ENCODE measurements around the gene COL13A1.

The COL13A1 gene

GRCh38 chr10:69949770-69950169 is 148.1 kb downstream of the COL13A1 start:
- TF ChIP-seq SPI1 (IDR thresholded peaks at IDR 0.05; ENCODE audit: low read depth, low read length), result no peak
- TF ChIP-seq TAF1 (IDR thresholded peaks at IDR 0.05; ENCODE audit: low read depth, low read length), result no peak
- TF ChIP-seq POLR2AphosphoS5 (IDR thresholded peaks at IDR 0.05; ENCODE audit: low read depth, low read length), result no peak
- TF ChIP-seq PAX5 (IDR thresholded peaks at IDR 0.05; ENCODE audit: insufficient read depth, low read length, severe bottlenecking), result no peak
- no peak for TF ChIP-seq POLR2A (IDR thresholded peaks at IDR 0.05; ENCODE audit: low read depth, low read length)
- TF ChIP-seq POU2F2 (IDR thresholded peaks at IDR 0.05; ENCODE audit: low read depth, low read length), result no peak
- FAIRE-seq (no peak), DNase-seq (ENCODE audit: insufficient read length, low spot score) (no peak)

DNA sequence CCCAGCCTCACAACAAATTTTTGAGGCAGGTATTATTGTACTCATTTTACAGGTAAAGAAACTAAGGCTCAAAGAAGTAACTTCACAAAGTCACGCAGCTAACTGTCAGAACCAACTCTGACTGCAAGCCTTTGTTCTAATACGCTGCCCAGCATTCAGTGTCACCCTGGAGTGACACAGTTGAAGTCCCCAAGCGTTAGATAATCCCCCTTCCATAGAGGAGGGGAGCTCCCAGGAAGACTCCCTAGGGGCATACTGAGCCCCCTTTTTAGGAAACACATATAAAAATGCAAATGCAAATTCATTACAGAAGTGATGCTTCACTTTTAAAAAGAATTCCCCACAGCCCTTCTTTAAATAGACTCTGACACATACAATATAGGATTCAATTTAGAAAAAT is 150.0 kb downstream of the COL13A1 start:
- DNase-seq (ENCODE audit: insufficient read length, low spot score) (no peak), FAIRE-seq (no peak)
- TF ChIP-seq POU2F2 (IDR thresholded peaks at IDR 0.05; ENCODE audit: low read depth, low read length) (0 out of 2 replicates have a peak, but pooled peaks have one; percentile 30), PAX5 (IDR thresholded peaks at IDR 0.05; ENCODE audit: insufficient read depth, low read length, severe bottlenecking) (no peak)

DNA sequence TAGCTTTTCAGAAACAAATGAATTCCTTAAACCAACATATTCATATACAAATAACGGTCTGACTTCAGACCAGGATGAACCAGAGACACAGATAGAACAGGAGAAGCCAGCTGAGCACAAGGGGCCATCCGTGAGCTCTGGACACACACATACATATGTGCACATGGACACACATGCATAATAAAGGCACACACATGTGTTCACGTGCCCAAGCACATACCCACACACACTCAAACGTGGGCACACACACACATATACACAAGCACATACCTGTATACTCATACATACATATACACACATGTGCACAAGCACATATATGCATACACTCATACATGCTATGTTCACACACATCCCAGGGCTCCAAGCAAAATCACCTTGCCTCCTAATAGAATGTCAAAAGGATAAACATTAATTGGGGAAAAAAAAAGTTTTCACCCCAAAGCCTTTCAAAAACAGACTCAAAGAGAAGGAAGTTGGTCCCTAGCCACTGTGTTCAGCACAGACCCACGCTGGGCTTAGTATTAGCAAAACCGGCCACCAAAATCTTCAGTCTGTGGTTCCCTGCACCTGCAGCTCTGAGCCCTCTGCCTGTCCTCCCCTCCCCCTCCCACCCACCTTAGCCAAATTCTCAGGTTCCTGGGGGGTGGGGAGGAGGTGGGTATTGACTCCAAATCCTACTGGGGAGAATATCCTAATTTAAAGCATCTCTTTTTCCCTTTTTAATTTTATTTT is 150.5 kb downstream of the COL13A1 start:
- FAIRE-seq, result peak; percentile 55
- no peak for DNase-seq (ENCODE audit: insufficient read length, low spot score)
- TF ChIP-seq POU2F2 (IDR thresholded peaks at IDR 0.05; ENCODE audit: low read depth, low read length) (no peak), SPI1 (IDR thresholded peaks at IDR 0.05; ENCODE audit: low read depth, low read length) (no peak), PAX5 (IDR thresholded peaks at IDR 0.05; ENCODE audit: insufficient read depth, low read length, severe bottlenecking) (no peak), POLR2A (IDR thresholded peaks at IDR 0.05; ENCODE audit: low read depth, low read length) (no peak), POLR2AphosphoS5 (IDR thresholded peaks at IDR 0.05; ENCODE audit: low read depth, low read length) (no peak), TAF1 (IDR thresholded peaks at IDR 0.05; ENCODE audit: low read depth, low read length) (no peak)

DNA sequence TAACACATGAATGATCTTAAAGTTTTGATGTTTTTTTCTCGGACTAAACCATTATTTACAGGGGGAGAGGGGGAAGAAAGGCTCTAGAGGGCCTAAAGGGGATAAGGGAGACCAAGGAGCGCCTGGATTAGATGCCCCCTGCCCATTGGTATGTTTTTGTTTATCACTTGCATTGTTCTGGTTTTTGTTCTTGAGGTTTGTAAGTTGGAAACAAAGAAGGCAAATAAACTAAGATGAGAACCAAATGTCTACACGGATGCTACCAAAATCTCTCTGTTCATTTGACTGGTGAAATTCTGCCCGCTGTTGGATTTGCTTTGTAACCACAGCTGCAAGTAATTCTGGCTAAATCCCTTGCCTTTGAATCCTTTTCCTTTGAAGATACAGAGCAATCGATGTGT is 151.1 kb downstream of the COL13A1 start:
- DNase-seq (ENCODE audit: insufficient read length, low spot score) (no peak), FAIRE-seq (no peak)
- TF ChIP-seq TAF1 (IDR thresholded peaks at IDR 0.05; ENCODE audit: low read depth, low read length) (no peak), POU2F2 (IDR thresholded peaks at IDR 0.05; ENCODE audit: low read depth, low read length) (no peak), POLR2A (IDR thresholded peaks at IDR 0.05; ENCODE audit: low read depth, low read length) (no peak), PAX5 (IDR thresholded peaks at IDR 0.05; ENCODE audit: insufficient read depth, low read length, severe bottlenecking) (no peak), POLR2AphosphoS5 (IDR thresholded peaks at IDR 0.05; ENCODE audit: low read depth, low read length) (no peak), SPI1 (IDR thresholded peaks at IDR 0.05; ENCODE audit: low read depth, low read length) (no peak)

DNA sequence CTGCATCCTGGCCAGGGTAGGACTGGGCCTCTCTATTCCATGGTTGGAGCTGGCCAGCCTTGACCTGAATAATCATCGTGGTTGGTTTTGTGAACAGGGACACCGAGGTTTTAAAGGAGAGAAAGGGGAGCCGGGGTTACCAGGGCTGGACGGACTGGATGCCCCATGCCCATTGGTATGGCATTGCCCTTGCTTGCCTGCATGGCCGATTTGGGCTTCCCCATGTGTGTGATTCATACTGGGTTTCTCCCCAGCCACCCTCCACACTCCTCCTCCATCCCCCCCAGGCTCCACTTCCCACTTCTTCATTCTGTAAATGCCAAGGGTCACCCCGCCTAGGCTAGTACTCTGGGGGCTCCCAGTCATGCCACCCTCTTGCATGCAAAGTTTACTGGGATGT is 152.1 kb downstream of the COL13A1 start:
- TF ChIP-seq POU2F2 (IDR thresholded peaks at IDR 0.05; ENCODE audit: low read depth, low read length), result no peak
- TF ChIP-seq PAX5 (IDR thresholded peaks at IDR 0.05; ENCODE audit: insufficient read depth, low read length, severe bottlenecking), result no peak
- TF ChIP-seq POLR2AphosphoS5 (IDR thresholded peaks at IDR 0.05; ENCODE audit: low read depth, low read length), result no peak
- TF ChIP-seq POLR2A (IDR thresholded peaks at IDR 0.05; ENCODE audit: low read depth, low read length), result no peak
- peak; percentile 78 for TF ChIP-seq SPI1 (IDR thresholded peaks at IDR 0.05; ENCODE audit: low read depth, low read length)
- no peak for TF ChIP-seq TAF1 (IDR thresholded peaks at IDR 0.05; ENCODE audit: low read depth, low read length)
- no peak for DNase-seq (ENCODE audit: insufficient read length, low spot score)
- FAIRE-seq, result no peak

DNA sequence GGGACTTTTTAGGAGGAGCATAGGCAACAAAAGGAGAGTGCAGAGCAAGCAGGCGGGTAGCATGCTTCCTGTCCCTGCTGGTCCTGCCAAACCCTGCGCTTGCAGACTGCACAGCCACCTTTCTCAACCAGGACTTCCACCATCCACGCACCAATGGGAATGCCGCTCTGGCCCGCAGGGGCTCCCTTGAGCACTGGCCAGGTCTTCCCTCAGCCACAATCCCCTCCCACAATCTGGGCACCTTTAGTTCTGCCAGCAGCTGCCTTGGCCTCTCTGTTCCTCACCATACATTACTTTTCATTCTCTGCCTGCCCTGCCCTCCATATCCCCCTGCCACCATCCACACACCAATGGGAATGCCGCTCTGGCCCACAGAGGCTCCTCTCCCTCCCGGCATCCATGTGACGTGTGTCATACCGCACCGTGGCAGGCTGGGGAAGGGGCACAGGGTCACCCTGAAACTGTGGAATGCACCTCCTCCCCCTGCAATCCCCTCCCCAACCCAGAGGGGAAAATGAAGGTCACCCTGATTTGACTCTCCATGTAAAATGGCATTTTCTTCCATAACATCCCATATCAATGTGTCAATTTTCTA is 153.6 kb downstream of the COL13A1 start:
- TF ChIP-seq PAX5 (IDR thresholded peaks at IDR 0.05; ENCODE audit: insufficient read depth, low read length, severe bottlenecking), result no peak
- no peak for TF ChIP-seq POLR2AphosphoS5 (IDR thresholded peaks at IDR 0.05; ENCODE audit: low read depth, low read length)
- no peak for TF ChIP-seq TAF1 (IDR thresholded peaks at IDR 0.05; ENCODE audit: low read depth, low read length)
- no peak for TF ChIP-seq POU2F2 (IDR thresholded peaks at IDR 0.05; ENCODE audit: low read depth, low read length)
- TF ChIP-seq POLR2A (IDR thresholded peaks at IDR 0.05; ENCODE audit: low read depth, low read length), result no peak
- DNase-seq (ENCODE audit: insufficient read length, low spot score) (no peak), FAIRE-seq (no peak)

- DNase-seq (ENCODE audit: insufficient read length, low spot score) (no peak), FAIRE-seq (no peak)
- TF ChIP-seq PAX5 (IDR thresholded peaks at IDR 0.05; ENCODE audit: insufficient read depth, low read length, severe bottlenecking), result no peak
- no peak for TF ChIP-seq POU2F2 (IDR thresholded peaks at IDR 0.05; ENCODE audit: low read depth, low read length)
- no peak for TF ChIP-seq POLR2A (IDR thresholded peaks at IDR 0.05; ENCODE audit: low read depth, low read length)
- TF ChIP-seq POLR2AphosphoS5 (IDR thresholded peaks at IDR 0.05; ENCODE audit: low read depth, low read length), result no peak
Measured at GRCh38 chr10:69955897-69956740, 154.4 kb downstream of the COL13A1 start.

DNA sequence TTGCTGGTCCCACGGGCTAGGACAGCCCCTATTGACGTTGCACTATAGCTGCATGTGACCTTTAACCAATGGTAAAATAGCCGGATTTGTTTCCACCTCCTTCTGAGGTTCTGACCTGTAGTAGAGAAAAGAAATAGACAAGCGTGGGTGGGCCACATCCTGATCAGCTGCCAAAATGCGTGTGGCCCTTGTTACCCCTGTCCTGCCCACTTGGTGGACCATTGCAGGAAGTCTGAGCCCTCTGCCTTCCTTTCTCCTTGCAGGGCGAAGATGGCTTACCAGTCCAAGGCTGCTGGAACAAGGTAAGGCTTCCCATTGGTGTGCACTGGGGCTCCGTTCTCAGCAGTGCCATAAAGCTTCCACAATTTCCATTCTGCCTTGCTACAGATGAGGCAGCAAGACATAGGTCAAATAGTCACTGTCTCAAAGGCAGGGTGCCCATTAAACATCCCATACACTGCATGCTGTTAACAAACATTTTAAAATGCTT is 155.1 kb downstream of the COL13A1 start:
- DNase-seq (ENCODE audit: insufficient read length, low spot score), result no peak
- no peak for TF ChIP-seq POLR2AphosphoS5 (IDR thresholded peaks at IDR 0.05; ENCODE audit: low read depth, low read length)
- TF ChIP-seq POLR2A (IDR thresholded peaks at IDR 0.05; ENCODE audit: low read depth, low read length), result no peak
- TF ChIP-seq SPI1 (IDR thresholded peaks at IDR 0.05; ENCODE audit: low read depth, low read length), result no peak
- no peak for TF ChIP-seq TAF1 (IDR thresholded peaks at IDR 0.05; ENCODE audit: low read depth, low read length)
- no peak for TF ChIP-seq PAX5 (IDR thresholded peaks at IDR 0.05; ENCODE audit: insufficient read depth, low read length, severe bottlenecking)
- TF ChIP-seq POU2F2 (IDR thresholded peaks at IDR 0.05; ENCODE audit: low read depth, low read length), result no peak
- FAIRE-seq, result no peak

DNA sequence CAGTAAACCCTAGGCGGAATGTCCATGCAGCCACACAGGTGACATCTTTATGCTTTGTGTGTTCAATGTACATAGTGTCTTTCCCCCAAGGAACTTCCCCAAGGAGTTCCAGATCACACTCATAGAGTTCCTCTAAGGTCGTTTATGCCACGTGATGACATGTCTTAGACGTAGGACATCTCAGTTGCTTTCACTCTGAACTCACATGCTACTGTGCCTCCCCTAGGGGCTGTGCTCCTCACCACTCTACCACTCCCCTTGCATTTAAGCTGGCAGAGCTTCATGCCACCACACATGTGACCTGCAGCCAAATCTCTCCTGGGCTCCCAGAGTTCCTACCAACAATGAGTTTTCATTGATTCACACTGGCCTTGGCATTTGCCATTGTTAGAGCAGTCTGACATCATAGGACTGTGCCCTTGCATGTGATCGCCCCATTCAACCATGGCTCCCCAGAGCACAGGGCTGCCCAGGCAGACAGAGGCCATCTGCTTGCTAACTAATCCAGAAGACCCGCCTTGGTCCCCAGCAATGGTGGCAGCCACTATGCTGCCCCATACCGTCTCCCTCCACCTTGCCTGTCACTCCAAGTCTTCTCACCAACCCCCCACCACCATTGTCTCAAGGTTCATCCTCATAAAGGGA is 155.7 kb downstream of the COL13A1 start:
- FAIRE-seq (no peak), DNase-seq (ENCODE audit: insufficient read length, low spot score) (no peak)
- TF ChIP-seq POLR2AphosphoS5 (IDR thresholded peaks at IDR 0.05; ENCODE audit: low read depth, low read length) (no peak), TAF1 (IDR thresholded peaks at IDR 0.05; ENCODE audit: low read depth, low read length) (no peak), POLR2A (IDR thresholded peaks at IDR 0.05; ENCODE audit: low read depth, low read length) (no peak), PAX5 (IDR thresholded peaks at IDR 0.05; ENCODE audit: insufficient read depth, low read length, severe bottlenecking) (no peak), SPI1 (IDR thresholded peaks at IDR 0.05; ENCODE audit: low read depth, low read length) (no peak), POU2F2 (IDR thresholded peaks at IDR 0.05; ENCODE audit: low read depth, low read length) (no peak)
